Smooth muscle cell of the brain vasculature (primary cell): ENCODE results near the gene PERP.
"Not testable (repeated sequence)": the region's sequence is repeated elsewhere in the genome, so short reads cannot be mapped to it uniquely, and the experiment has no call there.

Source experiments
- DNase-seq: peaks from one replicate; pipeline ENCODE4 v3.0.0-alpha.2; 2012; ENCODE audit warnings: low read depth, low spot score

PERP gene

GRCh38 chr6:138107078-138107751 is at the start of gene PERP:
Gene PERP, minus strand, starts transcription at chr6:138107419. Its CDS starts 79 bp downstream, at chr6:138107340.
- no peak for DNase-seq

GRCh38 chr6:138155443-138155842 is 48.2 kb upstream of the PERP start:
- DNase-seq, result no peak

GRCh38 chr6:138146544-138146943 is 39.3 kb upstream of the PERP start:
- DNase-seq, result no peak

- DNase-seq, result no peak
Observed at GRCh38 chr6:138145402-138145801, 38.2 kb upstream of the PERP start.

GRCh38 chr6:138142806-138143205 is 35.6 kb upstream of the PERP start:
- no peak for DNase-seq

GRCh38 chr6:138129190-138129589 is 22.0 kb upstream of the PERP start:
- DNase-seq, result no peak

- no peak for DNase-seq
Observed at GRCh38 chr6:138128096-138128495, 20.9 kb upstream of the PERP start.

- no peak for DNase-seq
Observed at GRCh38 chr6:138124096-138124495, 16.9 kb upstream of the PERP start.

- DNase-seq, result no peak
Observed at GRCh38 chr6:138119976-138120375, 12.8 kb upstream of the PERP start.

GRCh38 chr6:138119229-138119628 is 12.0 kb upstream of the PERP start:
- not testable (repeated sequence) for DNase-seq

- DNase-seq, result no peak
Observed at GRCh38 chr6:138117376-138117914, 10.2 kb upstream of the PERP start.

- DNase-seq, result no peak
Observed at GRCh38 chr6:138116661-138116999, 9.4 kb upstream of the PERP start.

- DNase-seq, result peak; percentile 54
Observed at GRCh38 chr6:138115877-138116660, 8.8 kb upstream of the PERP start.

GRCh38 chr6:138115201-138115600 is 8.0 kb upstream of the PERP start:
- DNase-seq, result no peak

- no peak for DNase-seq
Observed at GRCh38 chr6:138113588-138114210, 6.5 kb upstream of the PERP start.

- no peak for DNase-seq
Observed at GRCh38 chr6:138110229-138110628, 3.0 kb upstream of the PERP start.

- DNase-seq, result no peak
Observed at GRCh38 chr6:138109042-138109997, 2.1 kb upstream of the PERP start.

- DNase-seq, result no peak
Observed at GRCh38 chr6:138107752-138108592, 753 bp upstream of the PERP start.

GRCh38 chr6:138106665-138107077 is 548 bp downstream of the PERP start:
- no peak for DNase-seq

GRCh38 chr6:138105880-138106664 is 1.1 kb downstream of the PERP start:
- DNase-seq, result no peak
